HG03575 (cell line): ENCODE data around the gene NEK6.

Source experiments
- ATAC-seq: cut with Tn5 transposase; IDR thresholded peaks from one replicate; pipeline ENCODE4 v1.9.1; 2021; ENCODE audit not compliant: unreplicated experiment, insufficient number of reproducible peaks, low FRiP score; ENCODE audit errors: extremely low read depth

Gene NEK6

GRCh38 chr9:124377551-124378406 is 120.0 kb downstream of the NEK6 start:
- ATAC-seq: no peak

DNA sequence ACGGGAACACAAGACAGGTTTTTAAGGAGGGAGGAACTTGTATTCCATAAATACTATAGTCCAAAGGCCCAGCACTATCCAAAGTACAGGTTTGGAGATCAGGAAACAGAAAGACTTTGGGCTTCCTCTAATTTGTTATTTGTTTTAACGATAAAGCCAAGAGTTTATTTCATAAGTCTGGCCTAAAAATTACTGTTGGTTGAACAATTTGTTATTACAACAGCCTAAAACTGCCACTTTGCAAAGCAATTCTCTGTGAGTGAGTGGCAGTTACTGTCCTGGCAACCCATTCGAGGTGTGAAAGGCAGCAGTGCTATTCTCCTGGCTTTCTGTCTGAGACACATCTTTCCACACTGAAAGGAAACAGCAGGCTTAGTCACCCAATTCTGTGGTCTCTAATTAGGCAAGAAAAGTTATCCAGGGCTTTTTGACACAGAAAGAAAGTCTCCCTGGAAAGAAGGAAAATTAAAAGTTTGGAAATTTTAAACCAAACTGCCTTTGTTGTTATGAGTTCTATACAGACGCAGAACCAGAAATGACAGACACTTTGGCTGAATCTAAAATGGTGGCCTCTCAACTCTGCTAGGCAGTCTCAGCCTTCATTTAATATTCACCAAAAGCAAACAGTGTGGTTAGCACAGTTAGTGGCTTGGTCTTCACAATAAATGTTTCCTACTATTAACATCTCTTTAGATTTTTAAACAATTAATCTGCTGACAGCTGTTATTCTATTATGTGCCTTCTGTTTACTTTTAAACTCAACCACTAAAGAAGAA is 123.6 kb downstream of the NEK6 start:
- no peak for ATAC-seq

DNA sequence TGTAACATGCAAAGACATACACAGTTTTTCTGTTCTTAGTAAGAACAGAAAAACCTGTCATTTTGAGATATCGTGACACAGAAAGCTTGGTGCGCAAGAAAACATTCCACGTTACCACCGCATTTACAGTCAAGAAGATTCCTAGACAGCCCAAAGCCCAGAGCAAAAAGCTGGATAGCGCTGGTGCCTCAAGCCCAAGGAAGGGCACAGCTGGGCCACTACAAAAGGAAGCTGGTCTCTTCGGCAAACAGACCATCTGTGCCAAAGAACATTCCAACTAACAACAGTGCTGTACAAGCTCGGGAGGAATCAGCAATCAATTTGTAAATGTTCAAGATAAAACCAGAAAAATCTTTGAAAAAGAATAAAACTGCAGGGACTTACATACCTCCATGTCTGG is 126.5 kb downstream of the NEK6 start:
- ATAC-seq: no peak

DNA sequence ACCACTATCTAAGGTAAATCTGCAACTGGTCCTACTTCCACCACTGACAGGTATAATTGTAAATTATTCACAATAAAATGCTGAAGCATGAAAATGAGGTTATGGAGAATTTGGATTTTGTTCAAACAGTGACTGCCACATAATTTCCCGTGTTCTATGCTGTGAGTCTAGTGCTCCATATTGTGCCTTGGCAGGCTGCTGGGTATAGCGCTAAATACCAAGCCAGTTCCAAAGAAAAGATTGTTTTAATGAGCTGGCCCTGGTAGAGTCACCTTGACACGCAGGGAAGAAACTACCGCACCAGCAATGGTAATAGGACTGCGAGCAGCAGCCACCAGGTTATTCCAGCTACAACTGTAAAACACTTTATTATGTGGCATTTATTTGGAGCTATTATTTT is 127.1 kb downstream of the NEK6 start:
- no peak for ATAC-seq

DNA sequence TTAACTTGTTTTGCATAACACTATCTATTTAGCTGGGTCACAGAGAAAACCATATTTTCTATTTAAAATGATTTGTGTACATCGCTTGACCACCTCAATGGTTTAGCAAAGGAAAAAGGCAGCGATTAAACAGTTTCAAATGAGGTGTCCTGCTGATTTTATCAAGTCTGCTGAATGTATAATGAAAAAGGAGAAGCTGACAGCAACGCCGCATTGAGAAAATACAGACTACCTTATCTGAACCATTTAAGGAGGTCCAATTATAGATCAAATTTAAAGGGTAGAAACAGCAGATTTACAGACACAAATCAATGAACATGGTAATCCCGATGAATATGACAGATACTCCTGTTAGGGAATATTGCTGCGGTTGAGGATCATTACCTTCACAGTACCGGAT is 127.9 kb downstream of the NEK6 start:
- ATAC-seq: no peak

- no peak for ATAC-seq
Measured at GRCh38 chr9:124386201-124386600, 128.5 kb downstream of the NEK6 start.

GRCh38 chr9:124388275-124389048 is 130.7 kb downstream of the NEK6 start:
- ATAC-seq: no peak

GRCh38 chr9:124389146-124389939 is 131.6 kb downstream of the NEK6 start:
- no peak for ATAC-seq

GRCh38 chr9:124390794-124391658 is 133.3 kb downstream of the NEK6 start:
- no peak for ATAC-seq

GRCh38 chr9:124392254-124392870 is 134.6 kb downstream of the NEK6 start:
- no peak for ATAC-seq

DNA sequence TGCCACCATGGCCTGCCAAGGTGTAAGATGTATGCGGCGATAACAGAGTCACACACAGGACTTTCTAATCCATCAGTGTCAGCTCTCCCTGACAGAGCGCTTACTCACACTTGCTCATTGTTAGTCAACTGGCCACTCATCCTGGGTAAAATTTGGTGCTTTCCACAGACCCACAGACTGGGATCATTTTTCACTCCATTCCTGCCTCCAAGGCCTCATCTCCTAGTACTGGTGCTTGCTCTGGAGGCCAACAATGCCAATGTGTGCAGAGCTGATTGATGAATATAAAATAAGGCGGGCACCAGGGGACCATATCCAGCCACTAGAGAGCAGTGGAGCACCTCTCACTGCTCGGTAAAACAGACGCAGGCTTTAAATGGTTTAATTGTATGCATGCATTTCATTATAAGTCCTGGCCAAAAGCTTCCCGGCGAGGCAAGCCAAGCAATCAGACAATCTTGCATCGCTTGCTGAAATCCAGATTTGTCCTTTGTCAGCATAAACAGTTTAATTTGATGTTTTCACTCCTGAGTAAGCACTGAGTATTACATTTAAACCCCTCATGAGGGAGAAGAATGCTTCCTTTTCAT is 135.2 kb downstream of the NEK6 start:
- no peak for ATAC-seq

DNA sequence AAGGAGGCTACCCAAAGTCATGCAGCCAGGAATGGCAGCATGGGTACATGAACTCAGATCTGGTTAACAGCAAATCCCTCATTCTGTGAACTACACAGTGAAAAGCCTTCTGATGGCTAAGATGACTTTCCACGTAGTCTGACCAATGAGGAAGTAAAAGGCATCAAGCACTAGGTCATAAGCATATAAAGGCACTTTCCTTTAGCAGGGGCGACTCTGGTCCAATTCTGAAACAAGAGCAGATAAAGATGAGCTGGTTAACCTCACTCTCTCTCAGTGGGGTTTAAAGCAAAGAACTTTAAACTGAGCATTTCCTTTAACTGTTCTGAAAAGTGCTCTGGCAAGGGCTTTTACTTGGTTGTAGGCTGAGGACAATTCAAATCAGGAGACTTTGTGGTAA is 136.4 kb downstream of the NEK6 start:
- no peak for ATAC-seq

- no peak for ATAC-seq
Measured at GRCh38 chr9:124394596-124394995, 136.8 kb downstream of the NEK6 start.

DNA sequence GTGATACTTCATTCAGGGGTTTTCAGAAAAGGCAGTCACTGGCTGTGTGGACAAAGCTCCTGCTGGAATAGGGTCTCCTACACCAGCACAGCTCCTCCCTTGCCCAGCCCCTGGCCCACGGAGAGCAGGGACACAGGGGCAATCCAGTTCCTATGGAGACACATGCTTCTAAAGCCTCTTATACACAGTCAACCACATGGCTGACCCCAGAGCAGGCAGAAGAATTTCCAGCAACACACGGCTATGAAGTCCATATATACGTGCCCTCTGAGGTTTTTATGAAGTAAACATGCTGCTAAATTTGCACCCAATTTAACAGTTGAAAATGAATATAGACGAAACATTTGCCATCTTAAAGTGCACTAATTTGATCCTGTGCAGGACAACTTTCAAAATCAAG is 138.1 kb downstream of the NEK6 start:
- no peak for ATAC-seq

GRCh38 chr9:124398191-124398935 is 140.6 kb downstream of the NEK6 start:
- no peak for ATAC-seq

- no peak for ATAC-seq
Measured at GRCh38 chr9:124399323-124399967, 141.7 kb downstream of the NEK6 start.
